AG04450 (cell line): ENCODE measurements around the gene WSB1. TPM values are rescaled to one million over a fixed set of nuclear protein-coding genes. Genes with fewer than 3 reads are reported as not detected.

Experiments used
- CTCF ChIA-PET: fragments of 300-600, 350-600 bp; formaldehyde crosslinking; extraction: SDS; loops from one replicate; lab custom pipeline; 2022; ENCODE audit warnings: antibody characterized with exemption, inconsistent platforms; lab: Charles Lee
- POLR2A ChIA-PET: fragments of 350-600 bp; formaldehyde crosslinking; extraction: SDS; loops from one replicate; lab custom pipeline; 2021; ENCODE audit warnings: antibody characterized with exemption, inconsistent platforms; lab: Yijun Ruan, JAX
- DNase-seq: peaks from one replicate; pipeline ENCODE4 v3.0.0-alpha.2; 2011; ENCODE audit warnings: low read depth, low spot score
- H3K27ac ChIP-seq: one replicate; pipeline ENCODE4 v1.5.1; 2012; ENCODE audit warnings: low read depth, low read length, control low read depth
- H3K27me3 ChIP-seq: one replicate; pipeline ENCODE4 v1.6.0; 2012; ENCODE audit warnings: low read length; ENCODE audit not compliant: control insufficient read depth, insufficient read depth
- H3K4me3 ChIP-seq: 2 replicates; pipeline ENCODE4 v1.5.1; 2011; ENCODE audit warnings: mild to moderate bottlenecking, low read depth, low read length, control low read depth
- H3K9me3 ChIP-seq: 2 replicates; pipeline ENCODE4 v1.5.1; 2012; ENCODE audit warnings: low read length; ENCODE audit not compliant: control insufficient read depth, insufficient read depth
- polyA plus RNA-seq: library from polyadenylated mRNA; depleted of rRNA; stranded (reverse); fragments of >200 nt; gene quantifications from 2 replicates; pipeline ENCODE4 v1.2.3, GENCODE V29; 2011
- TF ChIP-seq, protein P1 (sequence below): IDR thresholded peaks from 2 replicates; pipeline ENCODE4 v1.5.1; 2011; ENCODE audit warnings: low read depth, low read length, control low read depth, inconsistent platforms

WSB1 gene
- polyA plus RNA-seq, 1 experiment, result 204 TPM

- TF ChIP-seq, protein P1, sequence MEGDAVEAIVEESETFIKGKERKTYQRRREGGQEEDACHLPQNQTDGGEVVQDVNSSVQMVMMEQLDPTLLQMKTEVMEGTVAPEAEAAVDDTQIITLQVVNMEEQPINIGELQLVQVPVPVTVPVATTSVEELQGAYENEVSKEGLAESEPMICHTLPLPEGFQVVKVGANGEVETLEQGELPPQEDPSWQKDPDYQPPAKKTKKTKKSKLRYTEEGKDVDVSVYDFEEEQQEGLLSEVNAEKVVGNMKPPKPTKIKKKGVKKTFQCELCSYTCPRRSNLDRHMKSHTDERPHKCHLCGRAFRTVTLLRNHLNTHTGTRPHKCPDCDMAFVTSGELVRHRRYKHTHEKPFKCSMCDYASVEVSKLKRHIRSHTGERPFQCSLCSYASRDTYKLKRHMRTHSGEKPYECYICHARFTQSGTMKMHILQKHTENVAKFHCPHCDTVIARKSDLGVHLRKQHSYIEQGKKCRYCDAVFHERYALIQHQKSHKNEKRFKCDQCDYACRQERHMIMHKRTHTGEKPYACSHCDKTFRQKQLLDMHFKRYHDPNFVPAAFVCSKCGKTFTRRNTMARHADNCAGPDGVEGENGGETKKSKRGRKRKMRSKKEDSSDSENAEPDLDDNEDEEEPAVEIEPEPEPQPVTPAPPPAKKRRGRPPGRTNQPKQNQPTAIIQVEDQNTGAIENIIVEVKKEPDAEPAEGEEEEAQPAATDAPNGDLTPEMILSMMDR, result no peak
- H3K27ac ChIP-seq, result peak overlapping the region; percentile 47
- POLR2A ChIA-PET, result no interaction called here
- H3K9me3 ChIP-seq, result peaks cover 4% of the 10 kb centered on the region; the same call in 1 of the 2 replicates
- CTCF ChIA-PET, result interaction anchor here (0.6 to 4.5 kb wide), 38 partner anchors 9 to 260 kb away, joined by 3 to 81 read pairs (median 4); partner anchors contain the start of gene KSR1
- peak overlapping the region; percentile 59 for H3K4me3 ChIP-seq
- DNase-seq, result no peak
- peaks cover 3% of the 10 kb centered on the region for H3K27me3 ChIP-seq
Measured at GRCh38 chr17:27354051-27354490, 60.2 kb downstream of the WSB1 start.

DNA sequence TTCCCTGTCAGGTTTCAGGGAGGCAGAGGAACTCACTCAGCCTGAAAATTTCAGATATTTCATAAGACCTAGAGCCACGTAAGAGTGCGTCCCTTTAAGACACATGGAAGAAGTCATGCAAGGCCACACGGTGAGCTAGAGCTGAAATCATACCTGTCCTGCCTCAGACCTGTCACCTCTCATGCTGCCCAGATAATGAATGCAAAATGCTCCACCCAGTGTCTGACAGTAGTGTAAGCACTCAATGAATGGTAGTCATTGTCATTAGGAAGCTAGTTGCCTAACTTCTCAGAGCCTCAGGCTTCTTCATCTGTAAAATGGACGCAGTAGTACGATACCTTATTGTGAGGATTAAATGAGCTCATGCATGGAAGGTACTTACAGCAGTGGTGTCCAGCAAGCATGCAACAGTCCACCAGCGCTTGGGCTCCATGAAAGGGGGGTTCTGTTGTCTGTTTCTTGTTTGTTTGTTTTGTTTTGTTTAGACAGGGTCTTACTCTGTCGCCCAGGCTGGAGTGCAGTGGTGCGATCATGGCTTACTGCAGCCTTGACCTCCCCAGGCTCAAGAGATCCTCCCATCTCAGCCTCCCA is 60.7 kb downstream of the WSB1 start:
- Histone ChIP-seq H3K4me3 (no peak overlapping the region), H3K27me3 (peaks cover 3% of the 10 kb centered on the region), H3K27ac (no peak overlapping the region), H3K9me3 (peaks cover 2% of the 10 kb centered on the region; the same call in 1 of the 2 replicates)
- ChIA-PET CTCF (interaction anchor here (0.6 to 4.5 kb wide), 39 partner anchors 8 to 259 kb away, joined by 3 to 81 read pairs (median 4); partner anchors contain the start of gene KSR1), POLR2A (interaction anchor here (1.1 kb wide), 1 partner anchor 245 kb away, joined by 3 read pairs; no protein-coding TSS in a partner anchor)
- DNase-seq, result no peak
- TF ChIP-seq, protein P1, result no peak

DNA sequence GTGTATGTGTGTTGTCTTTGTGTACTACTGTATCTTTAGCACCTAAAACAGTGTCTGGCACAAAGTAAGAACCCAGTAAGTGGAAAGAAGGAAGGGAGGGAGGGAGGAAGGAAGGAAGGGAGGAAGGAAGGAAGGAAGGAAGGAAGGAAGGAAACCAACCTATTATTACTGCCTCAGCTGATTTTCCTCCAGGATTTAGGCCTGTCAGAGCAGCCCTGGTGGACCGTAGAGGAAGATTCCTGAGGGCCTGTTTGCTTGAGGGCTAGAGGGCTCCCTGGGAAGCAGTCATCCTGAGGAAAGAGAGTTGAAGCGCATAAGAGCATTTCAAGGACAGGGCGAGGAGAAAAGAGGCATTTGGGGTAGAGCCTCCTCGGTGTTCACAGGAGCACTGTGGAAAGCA is 61.5 kb downstream of the WSB1 start:
- Histone ChIP-seq H3K4me3 (no peak overlapping the region), H3K27me3 (peaks cover 3% of the 10 kb centered on the region), H3K9me3 (no peaks in the 10 kb centered on the region), H3K27ac (no peak overlapping the region)
- no peak for DNase-seq
- TF ChIP-seq, protein P1, result no peak
- ChIA-PET CTCF (interaction anchor here (1.6 to 4.5 kb wide), 2 partner anchors 26 to 246 kb away, joined by 9 to 81 read pairs; no protein-coding TSS in a partner anchor), POLR2A (interaction anchor here (1.1 kb wide), 1 partner anchor 244 kb away, joined by 3 read pairs; no protein-coding TSS in a partner anchor)

GRCh38 chr17:27356091-27356705 is 62.3 kb downstream of the WSB1 start:
- H3K9me3 ChIP-seq, result no peaks in the 10 kb centered on the region
- H3K27ac ChIP-seq, result no peak overlapping the region
- H3K27me3 ChIP-seq, result peaks cover 3% of the 10 kb centered on the region
- ChIA-PET CTCF (interaction anchor here (4.5 kb wide), 1 partner anchor 246 kb away, joined by 81 read pairs; no protein-coding TSS in a partner anchor), POLR2A (no interaction called here)
- DNase-seq, result no peak
- H3K4me3 ChIP-seq, result no peak overlapping the region
- TF ChIP-seq, protein P1, result no peak
